ENCODE results near the gene MAP3K4. TPM values are rescaled to one million over a fixed set of nuclear protein-coding genes. Genes with fewer than 3 reads are reported as not detected.

Gene MAP3K4
- total and polyA plus RNA-seq, 2 of the 8 experiments (the other 6 are each of a cell fraction or from before 2014, with no cell fraction given): 16.6 to 51.6 TPM

GRCh38 chr6:161117942-161118341 lies 126.4 kb downstream of the MAP3K4 start:
- FAIRE-seq: no peak
- POLR2A ChIA-PET (ENCODE audit: partially characterized antibody): no interaction called here
- Histone ChIP-seq H3K9me3 (ENCODE audit: insufficient read depth in 2 of 2, low read depth in 1 of 2, low read length in 1 of 2) (0 out of 4 replicates have a peak, but pooled peaks cover 0 to 3% of the 10 kb centered on the region in 2 experiments), H2BK20ac (ENCODE audit: low read length) (no peak overlapping the region), H4K20me1 (replicated peaks in 1 of 2; ENCODE audit: control insufficient read depth in 1 of 2, insufficient read depth in 2 of 2, low read length in 2 of 2) (no peaks in the 10 kb centered on the region), H3K9ac (replicated peaks in 1 of 4; ENCODE audit: extremely low read depth in 1 of 4, low read depth in 3 of 4, low read length in 3 of 4) (no peak overlapping the region), H3K4me3 (ENCODE audit: extremely low read depth in 1 of 4, insufficient read depth in 2 of 4, low read depth in 3 of 4, low read length in 4 of 4) (no peak overlapping the region), H3K79me1 (ENCODE audit: low read depth, low read length) (no peaks in the 10 kb centered on the region), H4K8ac (ENCODE audit: extremely low read depth, insufficient read depth, low read length) (no peak overlapping the region), H2BK120ac (replicated peaks; ENCODE audit: low read depth, low read length) (no peak overlapping the region), H3K36me3 (ENCODE audit: control insufficient read depth in 2 of 4, insufficient read depth in 4 of 4, low read length in 3 of 4) (peaks cover 3 to 32% (median 17%) of the 10 kb centered on the region in 4 experiments; a peak in 5 of 8 replicates), H3K27ac (ENCODE audit: low read depth, low read length) (no peak overlapping the region), H3K4me1 (replicated peaks in 1 of 4; ENCODE audit: control insufficient read depth in 3 of 4, insufficient read depth in 4 of 4, low read length in 3 of 4) (no peaks in the 10 kb centered on the region), H3K14ac (ENCODE audit: insufficient read length) (no peak overlapping the region), H3K18ac (ENCODE audit: extremely low read depth, low read length) (no peak overlapping the region), H3K56ac (replicated peaks; ENCODE audit: insufficient read length, low read depth, low read length) (no peak overlapping the region), H4K91ac (replicated peaks; ENCODE audit: insufficient read length, low read length) (no peak overlapping the region), H2BK5ac (ENCODE audit: low read depth, low read length) (no peak overlapping the region), H3K27me3 (replicated peaks in 1 of 4; ENCODE audit: control insufficient read depth in 3 of 4, extremely low read depth in 1 of 4, insufficient read depth in 3 of 4, low read length in 3 of 4) (no peaks in the 10 kb centered on the region), H3K23ac (ENCODE audit: insufficient read length) (no peak overlapping the region), H3K23me2 (ENCODE audit: low read depth, low read length) (no peaks in the 10 kb centered on the region), H2BK15ac (ENCODE audit: low read length) (no peak overlapping the region), H4K5ac (ENCODE audit: insufficient read length, low read depth, low read length) (no peak overlapping the region), H3K4ac (replicated peaks; ENCODE audit: insufficient read length, low read depth, low read length) (no peak overlapping the region), H3K4me2 (ENCODE audit: insufficient read depth in 1 of 2, low read depth in 2 of 2, low read length in 2 of 2) (no peak overlapping the region), H2AK5ac (ENCODE audit: low read depth, low read length) (no peak overlapping the region), H2AFZ (ENCODE audit: low read length) (no peak overlapping the region), H3K79me2 (ENCODE audit: control insufficient read depth in 1 of 2, insufficient read depth in 2 of 2, low read length in 2 of 2) (no peaks in the 10 kb centered on the region), H2BK12ac (ENCODE audit: low read depth, low read length) (no peak overlapping the region)
- no peak for DNase-seq (ENCODE audit: low read depth in 1 of 2, low spot score in 2 of 2)
- 85% methylated on average over 2 of the region's 2 CpGs; no CpG with 5 or more reads in 1 of the 2 experiments for WGBS, 2 experiments (ENCODE audit: extremely low coverage in 1 of 2, insufficient coverage in 1 of 2, insufficient read length in 1 of 2, insufficient replicate concordance in 2 of 2, low coverage in 1 of 2, low lambda C conversion rate in 2 of 2, missing lambda C conversion rate in 1 of 2)
- CTCF ChIA-PET (ENCODE audit: partially characterized antibody): interaction anchor here (0.6 kb wide), 2 partner anchors 17 to 194 kb away, joined by 3 read pairs; no protein-coding TSS in a partner anchor
- TF ChIP-seq RFX5 (IDR thresholded peaks at IDR 0.05; ENCODE audit: borderline replicate concordance, low read depth, low read length): no peak
- TF ChIP-seq NANOG (IDR thresholded peaks at IDR 0.05; ENCODE audit: insufficient read depth, low read depth, low read length, poor library complexity, severe bottlenecking): no peak
- no peak for TF ChIP-seq E2F6 (IDR thresholded peaks at IDR 0.05)
- no peak for TF ChIP-seq FOSL1 (IDR thresholded peaks at IDR 0.05; ENCODE audit: insufficient read depth, low read depth, low read length)
- TF ChIP-seq CEBPB (IDR thresholded peaks at IDR 0.05; ENCODE audit: low read depth, low read length): no peak
- TF ChIP-seq SP2 (IDR thresholded peaks at IDR 0.05; ENCODE audit: low read length): no peak
- no peak for TF ChIP-seq CBX8 (IDR thresholded peaks at IDR 0.05; ENCODE audit: borderline replicate concordance, low read depth, low read length)
- no peak for TF ChIP-seq POU5F1 (IDR thresholded peaks at IDR 0.05; ENCODE audit: low read depth, low read length)
- TF ChIP-seq BRCA1 (IDR thresholded peaks at IDR 0.05; ENCODE audit: low read depth, low read length): no peak
- TF ChIP-seq TBP (IDR thresholded peaks at IDR 0.05; ENCODE audit: low read depth, low read length): no peak
- TF ChIP-seq SP4 (IDR thresholded peaks at IDR 0.05; ENCODE audit: low read length): no peak
- no peak for TF ChIP-seq JUN (IDR thresholded peaks at IDR 0.05; ENCODE audit: low read depth, low read length)
